H1 (cell line): Measurements from ENCODE around the gene WDR19. TPM values are rescaled to one million over a fixed set of nuclear protein-coding genes. Genes with fewer than 3 reads are reported as not detected.

Experiments
- CBX8 ChIP-seq: fragments of 300-800, 300-1000 bp; sonication (generic); IDR thresholded peaks from 2 replicates; pipeline ENCODE4 v1.7.1; 2016; ENCODE audit warnings: low read depth, low read length, borderline replicate concordance
- E2F6 ChIP-seq: IDR thresholded peaks from 2 replicates; pipeline ENCODE4 v1.6.1; 2012; ENCODE audit warnings: inconsistent platforms
- EGR1 ChIP-seq: IDR thresholded peaks from 2 replicates; pipeline ENCODE4 v1.6.1; 2011; ENCODE audit warnings: low read depth, low read length, borderline replicate concordance
- NRF1 ChIP-seq: IDR thresholded peaks from 2 replicates; pipeline ENCODE4 v1.6.1; 2011; ENCODE audit warnings: mild to moderate bottlenecking, low read depth, low read length, improper control_type of control experiment
- PHF8 ChIP-seq: fragments of 200-600 bp; sonication (generic); conservative IDR thresholded peaks from 2 replicates; pipeline ENCODE4 v1.7.1; 2012; ENCODE audit warnings: low read depth, mild to moderate bottlenecking, inconsistent platforms, low read length, moderate library complexity
- RAD21 ChIP-seq, 2 experiments: IDR thresholded peaks in 1 of 2; conservative IDR thresholded peaks in 1 of 2; 2 replicates each; pipeline ENCODE4 v1.6.1; 2011; ENCODE audit warnings: low read depth in 2 of 2, low read length in 2 of 2, improper control_type of control experiment in 1 of 2, inconsistent platforms in 1 of 2, mild to moderate bottlenecking in 1 of 2, moderate library complexity in 1 of 2
- RXRA ChIP-seq: IDR thresholded peaks from 2 replicates; pipeline ENCODE4 v1.6.1; 2011; ENCODE audit warnings: low read depth, mild to moderate bottlenecking, low read length, moderate library complexity; ENCODE audit not compliant: insufficient read depth
- SP2 ChIP-seq: IDR thresholded peaks from 2 replicates; pipeline ENCODE4 v1.6.1; 2012; ENCODE audit warnings: mild to moderate bottlenecking, low read length, inconsistent platforms
- polyA plus RNA-seq, 7 experiments: library from polyadenylated mRNA; depleted of rRNA in 3 of 7; stranded (reverse) in 5 of 7; unstranded in 2 of 7; fragments of >200 nt in 5 of 7; fragments of 200-250 nt in 2 of 7; gene quantifications; 1 replicate in 5 of 7; 2 replicates in 1 of 7; 4 replicates in 1 of 7; pipeline versions ENCODE4 v1.2.1 to v1.2.3, GENCODE V29; 2011 to 2013; ENCODE audit warnings: missing spikeins in 2 of 7, mixed read lengths in 2 of 7
- total RNA-seq: library from RNA; stranded (reverse); fragmentation: NEBNext Ultra II Directional; extraction: Animal tissue kit (Norgen Biotek cat#: 25700); gene quantifications from 2 replicates; pipeline ENCODE4 v1.2.1, GENCODE V29; 2021
- TF ChIP-seq, protein P1 (sequence below): fragments of 300-600 bp; sonication (generic); IDR thresholded peaks from 2 replicates; pipeline ENCODE4 v1.7.1; 2012; ENCODE audit warnings: low read length, moderate library complexity, mild to moderate bottlenecking, inconsistent platforms; ENCODE audit not compliant: insufficient replicate concordance

Gene WDR19
- total and polyA plus RNA-seq, 2 of the 8 experiments (the other 6 are each of a cell fraction or from before 2014, with no cell fraction given), result 22.2 to 23.3 TPM

DNA sequence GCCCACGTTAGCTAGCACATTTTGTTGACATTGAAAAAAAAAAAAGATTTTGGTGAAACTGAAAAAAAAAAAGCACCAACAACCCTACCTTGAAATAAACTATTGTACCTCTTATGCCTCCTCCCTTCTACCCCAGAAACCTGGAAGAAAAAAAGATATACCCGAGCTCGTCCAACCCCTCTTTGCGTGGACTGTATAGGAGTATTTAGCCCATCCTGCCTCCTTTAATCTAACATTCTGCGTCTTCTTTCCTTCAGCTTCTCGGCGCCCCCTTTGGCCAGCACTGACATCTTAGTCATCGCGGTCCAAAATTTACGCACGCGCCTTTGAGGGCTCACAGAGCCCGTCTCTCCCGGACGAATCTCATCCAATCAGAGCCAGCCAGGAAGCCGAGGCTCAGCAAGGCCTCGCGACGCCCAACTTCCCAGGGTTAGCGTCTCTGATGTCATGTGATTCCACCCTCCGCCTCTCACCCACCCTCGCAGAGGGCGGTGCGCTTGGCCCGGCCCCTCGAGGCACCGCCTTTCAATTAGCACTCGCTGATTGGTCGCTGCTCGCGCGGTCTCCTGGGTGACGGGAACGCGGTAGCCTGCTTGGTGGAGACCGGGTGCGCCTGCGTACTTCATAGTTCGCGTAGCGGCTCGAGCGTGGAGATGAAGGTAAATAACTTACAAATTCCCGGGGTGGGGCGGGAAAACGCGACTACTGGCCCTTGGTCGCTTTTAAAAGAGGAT lies at the start of gene WDR19 (continued):
- TF ChIP-seq, protein P1, sequence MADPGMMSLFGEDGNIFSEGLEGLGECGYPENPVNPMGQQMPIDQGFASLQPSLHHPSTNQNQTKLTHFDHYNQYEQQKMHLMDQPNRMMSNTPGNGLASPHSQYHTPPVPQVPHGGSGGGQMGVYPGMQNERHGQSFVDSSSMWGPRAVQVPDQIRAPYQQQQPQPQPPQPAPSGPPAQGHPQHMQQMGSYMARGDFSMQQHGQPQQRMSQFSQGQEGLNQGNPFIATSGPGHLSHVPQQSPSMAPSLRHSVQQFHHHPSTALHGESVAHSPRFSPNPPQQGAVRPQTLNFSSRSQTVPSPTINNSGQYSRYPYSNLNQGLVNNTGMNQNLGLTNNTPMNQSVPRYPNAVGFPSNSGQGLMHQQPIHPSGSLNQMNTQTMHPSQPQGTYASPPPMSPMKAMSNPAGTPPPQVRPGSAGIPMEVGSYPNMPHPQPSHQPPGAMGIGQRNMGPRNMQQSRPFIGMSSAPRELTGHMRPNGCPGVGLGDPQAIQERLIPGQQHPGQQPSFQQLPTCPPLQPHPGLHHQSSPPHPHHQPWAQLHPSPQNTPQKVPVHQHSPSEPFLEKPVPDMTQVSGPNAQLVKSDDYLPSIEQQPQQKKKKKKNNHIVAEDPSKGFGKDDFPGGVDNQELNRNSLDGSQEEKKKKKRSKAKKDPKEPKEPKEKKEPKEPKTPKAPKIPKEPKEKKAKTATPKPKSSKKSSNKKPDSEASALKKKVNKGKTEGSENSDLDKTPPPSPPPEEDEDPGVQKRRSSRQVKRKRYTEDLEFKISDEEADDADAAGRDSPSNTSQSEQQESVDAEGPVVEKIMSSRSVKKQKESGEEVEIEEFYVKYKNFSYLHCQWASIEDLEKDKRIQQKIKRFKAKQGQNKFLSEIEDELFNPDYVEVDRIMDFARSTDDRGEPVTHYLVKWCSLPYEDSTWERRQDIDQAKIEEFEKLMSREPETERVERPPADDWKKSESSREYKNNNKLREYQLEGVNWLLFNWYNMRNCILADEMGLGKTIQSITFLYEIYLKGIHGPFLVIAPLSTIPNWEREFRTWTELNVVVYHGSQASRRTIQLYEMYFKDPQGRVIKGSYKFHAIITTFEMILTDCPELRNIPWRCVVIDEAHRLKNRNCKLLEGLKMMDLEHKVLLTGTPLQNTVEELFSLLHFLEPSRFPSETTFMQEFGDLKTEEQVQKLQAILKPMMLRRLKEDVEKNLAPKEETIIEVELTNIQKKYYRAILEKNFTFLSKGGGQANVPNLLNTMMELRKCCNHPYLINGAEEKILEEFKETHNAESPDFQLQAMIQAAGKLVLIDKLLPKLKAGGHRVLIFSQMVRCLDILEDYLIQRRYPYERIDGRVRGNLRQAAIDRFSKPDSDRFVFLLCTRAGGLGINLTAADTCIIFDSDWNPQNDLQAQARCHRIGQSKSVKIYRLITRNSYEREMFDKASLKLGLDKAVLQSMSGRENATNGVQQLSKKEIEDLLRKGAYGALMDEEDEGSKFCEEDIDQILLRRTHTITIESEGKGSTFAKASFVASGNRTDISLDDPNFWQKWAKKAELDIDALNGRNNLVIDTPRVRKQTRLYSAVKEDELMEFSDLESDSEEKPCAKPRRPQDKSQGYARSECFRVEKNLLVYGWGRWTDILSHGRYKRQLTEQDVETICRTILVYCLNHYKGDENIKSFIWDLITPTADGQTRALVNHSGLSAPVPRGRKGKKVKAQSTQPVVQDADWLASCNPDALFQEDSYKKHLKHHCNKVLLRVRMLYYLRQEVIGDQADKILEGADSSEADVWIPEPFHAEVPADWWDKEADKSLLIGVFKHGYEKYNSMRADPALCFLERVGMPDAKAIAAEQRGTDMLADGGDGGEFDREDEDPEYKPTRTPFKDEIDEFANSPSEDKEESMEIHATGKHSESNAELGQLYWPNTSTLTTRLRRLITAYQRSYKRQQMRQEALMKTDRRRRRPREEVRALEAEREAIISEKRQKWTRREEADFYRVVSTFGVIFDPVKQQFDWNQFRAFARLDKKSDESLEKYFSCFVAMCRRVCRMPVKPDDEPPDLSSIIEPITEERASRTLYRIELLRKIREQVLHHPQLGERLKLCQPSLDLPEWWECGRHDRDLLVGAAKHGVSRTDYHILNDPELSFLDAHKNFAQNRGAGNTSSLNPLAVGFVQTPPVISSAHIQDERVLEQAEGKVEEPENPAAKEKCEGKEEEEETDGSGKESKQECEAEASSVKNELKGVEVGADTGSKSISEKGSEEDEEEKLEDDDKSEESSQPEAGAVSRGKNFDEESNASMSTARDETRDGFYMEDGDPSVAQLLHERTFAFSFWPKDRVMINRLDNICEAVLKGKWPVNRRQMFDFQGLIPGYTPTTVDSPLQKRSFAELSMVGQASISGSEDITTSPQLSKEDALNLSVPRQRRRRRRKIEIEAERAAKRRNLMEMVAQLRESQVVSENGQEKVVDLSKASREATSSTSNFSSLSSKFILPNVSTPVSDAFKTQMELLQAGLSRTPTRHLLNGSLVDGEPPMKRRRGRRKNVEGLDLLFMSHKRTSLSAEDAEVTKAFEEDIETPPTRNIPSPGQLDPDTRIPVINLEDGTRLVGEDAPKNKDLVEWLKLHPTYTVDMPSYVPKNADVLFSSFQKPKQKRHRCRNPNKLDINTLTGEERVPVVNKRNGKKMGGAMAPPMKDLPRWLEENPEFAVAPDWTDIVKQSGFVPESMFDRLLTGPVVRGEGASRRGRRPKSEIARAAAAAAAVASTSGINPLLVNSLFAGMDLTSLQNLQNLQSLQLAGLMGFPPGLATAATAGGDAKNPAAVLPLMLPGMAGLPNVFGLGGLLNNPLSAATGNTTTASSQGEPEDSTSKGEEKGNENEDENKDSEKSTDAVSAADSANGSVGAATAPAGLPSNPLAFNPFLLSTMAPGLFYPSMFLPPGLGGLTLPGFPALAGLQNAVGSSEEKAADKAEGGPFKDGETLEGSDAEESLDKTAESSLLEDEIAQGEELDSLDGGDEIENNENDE, result no peak
- TF ChIP-seq PHF8 (no peak), E2F6 (peak; percentile 95), SP2 (no peak), EGR1 (no peak), NRF1 (peak; percentile 64), RAD21 (IDR thresholded peaks at IDR 0.05 in 1 of 2, conservative IDR thresholded peaks at IDR 0.05 in 1 of 2; ENCODE audit: low read depth in 2 of 2, low read length in 2 of 2) (peak; percentile 44 to 53), CBX8 (no peak), RXRA (no peak)
